Measurements from ENCODE around the gene CRTC3.

DNA sequence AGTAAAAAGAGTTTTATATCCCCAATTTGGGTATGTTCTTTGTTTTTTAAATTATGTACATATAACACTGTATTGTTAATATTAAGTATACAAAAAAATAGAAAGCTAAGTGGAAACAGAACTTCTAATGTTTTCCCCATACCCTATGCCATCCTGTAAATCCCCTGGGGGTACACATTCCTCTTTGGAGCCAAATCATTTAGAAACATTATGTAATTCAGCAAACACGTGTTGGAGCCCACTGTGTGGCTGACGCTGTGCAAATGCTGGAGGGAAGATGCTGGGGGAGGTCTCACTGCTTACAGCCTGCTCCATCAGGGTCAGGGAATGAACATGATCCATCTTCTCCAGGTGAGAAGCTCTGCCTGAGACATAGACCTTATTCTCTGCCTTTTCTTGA is 52.8 kb downstream of the CRTC3 start:
- TF ChIP-seq, protein P1, sequence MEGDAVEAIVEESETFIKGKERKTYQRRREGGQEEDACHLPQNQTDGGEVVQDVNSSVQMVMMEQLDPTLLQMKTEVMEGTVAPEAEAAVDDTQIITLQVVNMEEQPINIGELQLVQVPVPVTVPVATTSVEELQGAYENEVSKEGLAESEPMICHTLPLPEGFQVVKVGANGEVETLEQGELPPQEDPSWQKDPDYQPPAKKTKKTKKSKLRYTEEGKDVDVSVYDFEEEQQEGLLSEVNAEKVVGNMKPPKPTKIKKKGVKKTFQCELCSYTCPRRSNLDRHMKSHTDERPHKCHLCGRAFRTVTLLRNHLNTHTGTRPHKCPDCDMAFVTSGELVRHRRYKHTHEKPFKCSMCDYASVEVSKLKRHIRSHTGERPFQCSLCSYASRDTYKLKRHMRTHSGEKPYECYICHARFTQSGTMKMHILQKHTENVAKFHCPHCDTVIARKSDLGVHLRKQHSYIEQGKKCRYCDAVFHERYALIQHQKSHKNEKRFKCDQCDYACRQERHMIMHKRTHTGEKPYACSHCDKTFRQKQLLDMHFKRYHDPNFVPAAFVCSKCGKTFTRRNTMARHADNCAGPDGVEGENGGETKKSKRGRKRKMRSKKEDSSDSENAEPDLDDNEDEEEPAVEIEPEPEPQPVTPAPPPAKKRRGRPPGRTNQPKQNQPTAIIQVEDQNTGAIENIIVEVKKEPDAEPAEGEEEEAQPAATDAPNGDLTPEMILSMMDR (IDR thresholded peaks at IDR 0.05), result no peak
- no peak for TF ChIP-seq POLR2A (IDR thresholded peaks at IDR 0.05)
